ENCODE results near the gene CREBRF. TPM values are rescaled to one million over a fixed set of nuclear protein-coding genes. Genes with fewer than 3 reads are reported as not detected.

The CREBRF gene
- total RNA-seq, 4 donors from 2014 or later = 24.3 to 40.6 (median 32.3) TPM

DNA sequence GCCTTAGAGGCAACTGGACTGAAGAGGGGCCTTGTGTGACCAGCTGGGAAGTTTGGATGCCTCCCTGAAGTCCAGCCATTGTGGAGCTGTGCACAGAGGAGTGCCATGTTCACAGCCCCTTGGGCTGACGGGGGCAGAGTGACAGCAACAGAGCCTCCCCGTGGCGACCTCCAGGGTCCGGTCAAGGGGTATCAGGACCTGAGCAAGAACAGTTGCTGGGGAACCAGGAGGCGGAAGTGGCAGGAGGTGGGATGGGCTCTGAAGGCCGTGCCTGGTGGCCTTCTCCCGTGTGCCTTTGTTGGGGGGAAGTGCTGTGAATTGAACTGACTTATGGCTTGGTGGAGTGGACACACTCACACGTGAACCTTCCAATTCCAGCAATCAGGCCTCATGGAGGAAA lies 102.2 kb downstream of the CREBRF start:
- in situ Hi-C loops (cut with MboI; ENCODE audit: low pct_ligation_motif_present in 1 of 4, low pct_unique_long_range_greater_than_20kb in 1 of 4, low sequenced_read_pairs in 3 of 4) = no loop called here
- Histone ChIP-seq H3K4me1 (no peaks in the 10 kb centered on the region), H3K27ac (no peak overlapping the region), H3K27me3 (no peaks in the 10 kb centered on the region), H3K36me3 (peaks cover 0 to 31% (median 13%) of the 10 kb centered on the region in 4 donors), H3K4me3 (no peak overlapping the region), H3K9me3 (no peaks in the 10 kb centered on the region)
- no peak for DNase-seq
- WGBS, 2 donors (ENCODE audit: low coverage in 1 of 2) = 92 to 94% methylated on average over 3 to 8 of the region's 8 CpGs
- TF ChIP-seq POLR2AphosphoS5 (IDR thresholded peaks at IDR 0.05) (no peak), EP300 (IDR thresholded peaks at IDR 0.05; ENCODE audit: low read depth) (no peak), POLR2A (IDR thresholded peaks at IDR 0.05) (no peak)
- TF ChIP-seq, protein P1, sequence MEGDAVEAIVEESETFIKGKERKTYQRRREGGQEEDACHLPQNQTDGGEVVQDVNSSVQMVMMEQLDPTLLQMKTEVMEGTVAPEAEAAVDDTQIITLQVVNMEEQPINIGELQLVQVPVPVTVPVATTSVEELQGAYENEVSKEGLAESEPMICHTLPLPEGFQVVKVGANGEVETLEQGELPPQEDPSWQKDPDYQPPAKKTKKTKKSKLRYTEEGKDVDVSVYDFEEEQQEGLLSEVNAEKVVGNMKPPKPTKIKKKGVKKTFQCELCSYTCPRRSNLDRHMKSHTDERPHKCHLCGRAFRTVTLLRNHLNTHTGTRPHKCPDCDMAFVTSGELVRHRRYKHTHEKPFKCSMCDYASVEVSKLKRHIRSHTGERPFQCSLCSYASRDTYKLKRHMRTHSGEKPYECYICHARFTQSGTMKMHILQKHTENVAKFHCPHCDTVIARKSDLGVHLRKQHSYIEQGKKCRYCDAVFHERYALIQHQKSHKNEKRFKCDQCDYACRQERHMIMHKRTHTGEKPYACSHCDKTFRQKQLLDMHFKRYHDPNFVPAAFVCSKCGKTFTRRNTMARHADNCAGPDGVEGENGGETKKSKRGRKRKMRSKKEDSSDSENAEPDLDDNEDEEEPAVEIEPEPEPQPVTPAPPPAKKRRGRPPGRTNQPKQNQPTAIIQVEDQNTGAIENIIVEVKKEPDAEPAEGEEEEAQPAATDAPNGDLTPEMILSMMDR (IDR thresholded peaks at IDR 0.05) = no peak
- intact Hi-C loops (cut with DNase I; ENCODE audit: low total_unique reads) = no loop called here

DNA sequence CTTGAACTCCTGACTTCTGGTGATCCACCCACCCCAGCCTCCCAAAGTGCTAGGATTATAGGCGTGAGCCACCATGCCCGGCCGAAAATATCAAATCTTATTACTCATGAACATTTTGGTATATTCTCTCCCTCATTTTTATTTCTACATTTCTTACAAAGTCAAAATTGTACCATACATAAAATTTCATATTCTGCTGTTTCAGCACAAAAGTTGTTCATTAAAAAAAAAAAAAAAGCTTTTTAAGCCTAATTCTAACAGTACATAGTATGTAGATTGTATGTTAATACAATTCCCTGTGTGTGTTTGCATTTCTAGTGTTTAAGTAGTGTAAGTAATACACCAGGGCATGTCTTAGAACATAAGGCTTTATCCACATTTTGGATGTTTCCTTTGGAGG lies 103.1 kb downstream of the CREBRF start:
- DNase-seq = no peak
- intact Hi-C loops (cut with DNase I; ENCODE audit: low total_unique reads) (no loop called here), in situ Hi-C loops (cut with MboI; ENCODE audit: low pct_ligation_motif_present in 1 of 4, low pct_unique_long_range_greater_than_20kb in 1 of 4, low sequenced_read_pairs in 3 of 4) (no loop called here)
- Histone ChIP-seq H3K27ac (no peak overlapping the region), H3K4me1 (no peaks in the 10 kb centered on the region), H3K27me3 (no peaks in the 10 kb centered on the region), H3K9me3 (no peaks in the 10 kb centered on the region), H3K4me3 (no peak overlapping the region), H3K36me3 (peaks cover 0 to 30% (median 12%) of the 10 kb centered on the region in 4 donors)
- no peak for TF ChIP-seq EP300 (IDR thresholded peaks at IDR 0.05; ENCODE audit: low read depth)
- no peak for TF ChIP-seq POLR2AphosphoS5 (IDR thresholded peaks at IDR 0.05)
- TF ChIP-seq, protein P1 (IDR thresholded peaks at IDR 0.05) = no peak
- TF ChIP-seq POLR2A (IDR thresholded peaks at IDR 0.05) = no peak
- 100% methylated on average over 3 of the region's 3 CpGs for WGBS, 2 donors (ENCODE audit: low coverage in 1 of 2)

DNA sequence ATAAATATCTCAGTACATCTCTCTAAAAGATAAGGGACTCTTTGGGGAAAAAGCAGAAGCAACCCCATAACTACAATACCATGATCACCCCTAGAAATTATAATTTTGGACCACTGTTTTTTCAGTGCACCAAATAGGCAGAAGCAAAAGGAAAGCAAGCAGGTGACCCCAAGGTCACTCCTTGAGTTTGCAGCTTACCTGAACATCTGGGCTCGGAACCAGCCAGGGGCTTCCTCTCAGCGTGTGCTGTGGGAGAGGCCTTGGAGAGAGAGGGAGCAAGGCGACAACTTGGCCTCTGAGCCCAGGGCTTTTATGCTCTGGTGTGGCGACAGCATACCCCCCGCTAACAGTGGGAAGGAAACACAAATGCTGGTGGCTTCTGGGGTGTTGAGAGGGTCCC lies 105.0 kb downstream of the CREBRF start:
- no peaks in the 10 kb centered on the region for H3K4me1 ChIP-seq
- in situ Hi-C loops (cut with MboI; ENCODE audit: low pct_ligation_motif_present in 1 of 4, low pct_unique_long_range_greater_than_20kb in 1 of 4, low sequenced_read_pairs in 3 of 4) = no loop called here
- TF ChIP-seq, protein P1 (IDR thresholded peaks at IDR 0.05) = no peak
- TF ChIP-seq EP300 (IDR thresholded peaks at IDR 0.05; ENCODE audit: low read depth) (no peak), POLR2A (IDR thresholded peaks at IDR 0.05) (no peak), POLR2AphosphoS5 (IDR thresholded peaks at IDR 0.05) (no peak)
- no peak overlapping the region for H3K27ac ChIP-seq
- WGBS, 2 donors (ENCODE audit: low coverage in 1 of 2) = 96% methylated on average over 5 of the region's 5 CpGs; no CpG with 5 or more reads in 1 of the 2 donors
- no peaks in the 10 kb centered on the region for H3K9me3 ChIP-seq
- no peak overlapping the region for H3K4me3 ChIP-seq
- DNase-seq = no peak
- H3K36me3 ChIP-seq = peaks cover 0 to 20% (median 3%) of the 10 kb centered on the region in 4 donors
- no peaks in the 10 kb centered on the region for H3K27me3 ChIP-seq
- intact Hi-C loops (cut with DNase I; ENCODE audit: low total_unique reads) = no loop called here

DNA sequence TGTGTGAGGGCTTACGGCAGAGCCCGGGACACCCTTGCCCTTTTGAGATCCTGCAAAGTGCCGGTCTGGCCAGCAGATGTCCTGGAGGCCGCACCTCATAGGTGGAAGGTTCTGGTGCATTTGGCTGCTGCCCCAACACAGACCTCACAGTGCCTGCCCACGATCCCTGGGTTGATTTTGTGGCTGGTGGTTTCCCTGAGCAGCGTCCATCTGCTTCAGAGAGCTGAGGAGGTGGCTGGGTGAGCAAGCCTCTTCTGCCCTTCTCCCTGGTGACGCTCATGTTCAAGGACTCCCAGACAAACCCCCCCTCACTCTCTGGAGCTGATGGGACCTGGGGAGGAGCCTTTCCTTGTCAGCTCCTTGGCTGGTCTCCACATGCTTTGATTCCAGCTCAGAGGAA lies 107.1 kb downstream of the CREBRF start:
- in situ Hi-C loops (cut with MboI; ENCODE audit: low pct_ligation_motif_present in 1 of 4, low pct_unique_long_range_greater_than_20kb in 1 of 4, low sequenced_read_pairs in 3 of 4) = no loop called here
- DNase-seq = no peak
- Histone ChIP-seq H3K27me3 (no peaks in the 10 kb centered on the region), H3K4me1 (no peaks in the 10 kb centered on the region), H3K27ac (no peak overlapping the region), H3K9me3 (no peaks in the 10 kb centered on the region), H3K4me3 (no peak overlapping the region), H3K36me3 (peaks cover 0 to 18% (median 3%) of the 10 kb centered on the region in 4 donors)
- TF ChIP-seq, protein P1 (IDR thresholded peaks at IDR 0.05) = no peak
- TF ChIP-seq POLR2A (IDR thresholded peaks at IDR 0.05) = no peak
- TF ChIP-seq EP300 (IDR thresholded peaks at IDR 0.05; ENCODE audit: low read depth) = no peak
- TF ChIP-seq POLR2AphosphoS5 (IDR thresholded peaks at IDR 0.05) = no peak
- 76% methylated on average over 7 of the region's 7 CpGs; no CpG with 5 or more reads in 1 of the 2 donors for WGBS, 2 donors (ENCODE audit: low coverage in 1 of 2)
- intact Hi-C loops (cut with DNase I; ENCODE audit: low total_unique reads) = no loop called here
